IMR-90 (cell line): Measurements from ENCODE around the gene FANCE. TPM values are rescaled to one million over a fixed set of nuclear protein-coding genes. Genes with fewer than 3 reads are reported as not detected.

ENCODE experiments used
- ATAC-seq: fragments of 200-7000 bp; cut with Tn5 transposase; 2 replicates; pipeline ENCODE4 v1.9.1; 2020; ENCODE audit warnings: low read depth, mild to moderate bottlenecking, moderate library complexity
- BruUV-seq: library from RNA; stranded (reverse); fragments of 400-500 nt; replicated peaks from 2 replicates; lab custom pipeline; 2021; lab: Mats Ljungman, UMichigan
- CTCF ChIA-PET: fragments of 300-600 bp; formaldehyde crosslinking; extraction: SDS; loops from one replicate; lab custom pipeline; 2021; ENCODE audit warnings: antibody characterized with exemption; lab: Yijun Ruan, JAX
- POLR2A ChIA-PET: fragments of 300-600 bp; sonication (Branson Sonifier 250); formaldehyde crosslinking; loops from one replicate; lab custom pipeline; 2022; ENCODE audit warnings: antibody characterized with exemption; ENCODE audit not compliant: unreplicated experiment; lab: Charles Lee
- DNase-seq: peaks from one replicate; pipeline ENCODE4 v3.0.0; 2013
- H2AFZ ChIP-seq: replicated peaks from 2 replicates; pipeline ENCODE3; 2013; ENCODE audit warnings: low read length, mild to moderate bottlenecking; ENCODE audit not compliant: poor library complexity
- H2AK5ac ChIP-seq: 2 replicates; pipeline ENCODE4 v1.6.1; 2013; ENCODE audit warnings: low read depth, low read length, inconsistent platforms
- H2AK9ac ChIP-seq: replicated peaks from 2 replicates; pipeline ENCODE3; 2013; ENCODE audit warnings: mild to moderate bottlenecking, low read depth, low read length, moderate library complexity; ENCODE audit not compliant: poor library complexity
- H2BK120ac ChIP-seq: 2 replicates; pipeline ENCODE4 v1.6.1; 2013; ENCODE audit warnings: low read depth, low read length, inconsistent platforms
- H2BK15ac ChIP-seq: 3 replicates; pipeline ENCODE4 v1.6.1; 2013; ENCODE audit warnings: low read depth, low read length, inconsistent platforms
- H2BK20ac ChIP-seq: 2 replicates; pipeline ENCODE4 v1.6.1; 2013; ENCODE audit warnings: low read depth, mild to moderate bottlenecking, inconsistent platforms, low read length, moderate library complexity
- H2BK5ac ChIP-seq: 2 replicates; pipeline ENCODE4 v1.6.1; 2013; ENCODE audit warnings: mild to moderate bottlenecking, low read depth, low read length, inconsistent platforms; ENCODE audit not compliant: poor library complexity, severe bottlenecking
- H3K14ac ChIP-seq: replicated peaks from 2 replicates; pipeline ENCODE4 v1.6.1; 2013; ENCODE audit warnings: low read depth, low read length, inconsistent platforms
- H3K18ac ChIP-seq: 2 replicates; pipeline ENCODE4 v1.6.1; 2013; ENCODE audit warnings: low read depth, low read length, control low read depth
- H3K23ac ChIP-seq: 2 replicates; pipeline ENCODE4 v1.6.1; 2013; ENCODE audit warnings: low read depth, low read length, inconsistent platforms
- H3K27ac ChIP-seq: 2 replicates; pipeline ENCODE4 v1.5.1; 2013; ENCODE audit warnings: mild to moderate bottlenecking, control low read depth, low read length; ENCODE audit not compliant: insufficient read depth
- H3K27me3 ChIP-seq: 2 replicates; pipeline ENCODE4 v1.6.1; 2013; ENCODE audit warnings: low read length; ENCODE audit not compliant: control insufficient read depth, insufficient read depth
- H3K36me3 ChIP-seq: 2 replicates; pipeline ENCODE4 v1.6.1; 2013; ENCODE audit warnings: low read length, mixed read lengths; ENCODE audit not compliant: control insufficient read depth, insufficient read depth
- H3K4ac ChIP-seq: 2 replicates; pipeline ENCODE4 v1.6.1; 2013; ENCODE audit warnings: low read depth, low read length, inconsistent platforms
- H3K4me1 ChIP-seq: 2 replicates; pipeline ENCODE4 v1.6.1; 2013; ENCODE audit warnings: low read length, mixed read lengths; ENCODE audit not compliant: control insufficient read depth, insufficient read depth
- H3K4me2 ChIP-seq: 2 replicates; pipeline ENCODE4 v1.6.1; 2013; ENCODE audit warnings: low read depth, mild to moderate bottlenecking, control low read depth, low read length, moderate library complexity
- H3K4me3 ChIP-seq: 2 replicates; pipeline ENCODE4 v1.5.1; 2013; ENCODE audit warnings: low read depth, mild to moderate bottlenecking, control low read depth, low read length, moderate library complexity; ENCODE audit not compliant: insufficient read depth
- H3K56ac ChIP-seq: 2 replicates; pipeline ENCODE4 v1.6.1; 2013; ENCODE audit warnings: low read length, inconsistent platforms; ENCODE audit not compliant: insufficient read depth; ENCODE audit errors: extremely low read depth
- H3K79me1 ChIP-seq, 2 experiments: 2 replicates each; pipeline ENCODE4 v1.6.1; 2013; ENCODE audit warnings: low read length in 2 of 2, inconsistent platforms in 1 of 2, low read depth in 1 of 2
- H3K9ac ChIP-seq: 2 replicates; pipeline ENCODE4 v1.6.1; 2013; ENCODE audit warnings: low read depth, low read length, control low read depth
- H3K9me1 ChIP-seq: 2 replicates; pipeline ENCODE4 v1.6.1; 2013; ENCODE audit warnings: low read length, inconsistent platforms; ENCODE audit not compliant: insufficient read depth
- H3K9me3 ChIP-seq: 2 replicates; pipeline ENCODE4 v1.6.1; 2013; ENCODE audit warnings: low read length; ENCODE audit not compliant: control insufficient read depth, insufficient read depth
- H4K20me1 ChIP-seq: 2 replicates; pipeline ENCODE4 v1.6.1; 2013; ENCODE audit warnings: low read length, inconsistent platforms; ENCODE audit not compliant: insufficient read depth
- H4K5ac ChIP-seq: 2 replicates; pipeline ENCODE4 v1.6.1; 2013; ENCODE audit warnings: mild to moderate bottlenecking, low read depth, low read length, control low read depth
- H4K8ac ChIP-seq, 2 experiments: 2 replicates each; pipeline ENCODE4 v1.6.1; 2013; ENCODE audit warnings: low read depth in 2 of 2, low read length in 2 of 2, control low read depth in 1 of 2, inconsistent platforms in 1 of 2
- H4K91ac ChIP-seq: 2 replicates; pipeline ENCODE4 v1.6.1; 2013; ENCODE audit warnings: low read depth, low read length, inconsistent platforms; ENCODE audit not compliant: insufficient read depth
- BHLHE40 ChIP-seq: fragments of 150-350 bp; IDR thresholded peaks from 2 replicates; pipeline ENCODE4 v1.6.1; 2016; ENCODE audit warnings: mild to moderate bottlenecking, low read depth, low read length
- CEBPB ChIP-seq: IDR thresholded peaks from 2 replicates; pipeline ENCODE4 v1.6.1; 2012; ENCODE audit warnings: low read depth, low read length, improper control_type of control experiment
- CHD1 ChIP-seq: IDR thresholded peaks from 2 replicates; pipeline ENCODE4 v1.6.1; 2012; ENCODE audit warnings: low read depth, low read length, improper control_type of control experiment
- FOS ChIP-seq: fragments of 150-350 bp; IDR thresholded peaks from 2 replicates; pipeline ENCODE4 v1.6.1; 2016; ENCODE audit warnings: low read depth, low read length
- MAFK ChIP-seq: IDR thresholded peaks from 2 replicates; pipeline ENCODE4 v1.6.1; 2012; ENCODE audit warnings: low read depth, low read length, improper control_type of control experiment
- MAZ ChIP-seq: IDR thresholded peaks from 2 replicates; pipeline ENCODE4 v1.6.1; 2012; ENCODE audit warnings: low read depth, mild to moderate bottlenecking, low read length, improper control_type of control experiment, moderate library complexity, borderline replicate concordance
- MXI1 ChIP-seq: IDR thresholded peaks from 2 replicates; pipeline ENCODE4 v1.6.1; 2012; ENCODE audit warnings: low read depth, mild to moderate bottlenecking, low read length, moderate library complexity, borderline replicate concordance
- NFE2L2 ChIP-seq: fragments of 150-350 bp; IDR thresholded peaks from 2 replicates; pipeline ENCODE4 v1.6.1; 2016; ENCODE audit warnings: low read depth, mild to moderate bottlenecking, low read length
- POLR2A ChIP-seq: IDR thresholded peaks from 2 replicates; pipeline ENCODE4 v1.6.1; 2012; ENCODE audit warnings: mild to moderate bottlenecking, low read depth, low read length
- RAD21 ChIP-seq: IDR thresholded peaks from 2 replicates; pipeline ENCODE4 v1.6.1; 2012; ENCODE audit warnings: low read length, improper control_type of control experiment
- RCOR1 ChIP-seq: IDR thresholded peaks from 2 replicates; pipeline ENCODE4 v1.6.1; 2012; ENCODE audit warnings: mild to moderate bottlenecking, low read length, improper control_type of control experiment; ENCODE audit not compliant: insufficient replicate concordance
- RFX5 ChIP-seq: IDR thresholded peaks from 2 replicates; pipeline ENCODE4 v1.8.0; 2012; ENCODE audit warnings: low read depth, mild to moderate bottlenecking, low read length, moderate library complexity
- SMC3 ChIP-seq: fragments of 150-350 bp; IDR thresholded peaks from 2 replicates; pipeline ENCODE4 v1.6.1; 2016; ENCODE audit warnings: low read depth, mild to moderate bottlenecking, antibody characterized with exemption, low read length, moderate library complexity
- WGBS, 2 experiments: methylation state at CpG; one replicate each; pipeline versions ENCODE4 v1.1.5 to v1.1.7; 2013; ENCODE audit warnings: missing lambda C conversion rate in 2 of 2; ENCODE audit not compliant: insufficient read length in 1 of 2; ENCODE audit errors: extremely low coverage in 2 of 2; 5-methylcytosine and 5-hydroxymethylcytosine counted together
- dilution Hi-C: fragments of 300-500 bp; cut with HindIII; formaldehyde crosslinking; loops from one replicate; pipeline ENCODE4 v1.14.3; 2018; ENCODE audit warnings: low sequenced_read_pairs; ENCODE audit not compliant: unreplicated experiment
- in situ Hi-C: fragments of 300-500 bp; cut with MboI; formaldehyde crosslinking; loops from 3 replicates; pipeline ENCODE4 v1.14.3; 2019; ENCODE audit warnings: low sequenced_read_pairs, inconsistent platforms, mixed read lengths
- intact Hi-C: fragments of 100-400 bp; cut with micrococcal nuclease; formaldehyde crosslinking; loops from 2 replicates; pipeline ENCODE4 v1.10.0; 2022
- polyA plus RNA-seq, 3 experiments: library from polyadenylated mRNA; depleted of rRNA; stranded (reverse); fragments of >200 nt; gene quantifications; 2 replicates each; pipeline ENCODE4 v1.2.3, GENCODE V29; 2012; ENCODE audit warnings: low replicate concordance in 1 of 3
- total RNA-seq: library from RNA; depleted of rRNA; stranded (reverse); fragments of >200 nt; gene quantifications from 2 replicates; pipeline ENCODE4 v1.2.3, GENCODE V29; 2012
- TF ChIP-seq, protein P1 (sequence below): fragments of 150-350 bp; IDR thresholded peaks from 2 replicates; pipeline ENCODE4 v1.6.1; 2016; ENCODE audit warnings: low read depth, mild to moderate bottlenecking, low read length, moderate library complexity, borderline replicate concordance
- TF ChIP-seq, protein P2 (sequence below): fragments of 150-350 bp; IDR thresholded peaks from 2 replicates; pipeline ENCODE4 v1.6.1; 2017; ENCODE audit warnings: mild to moderate bottlenecking, antibody characterized with exemption, low read length, low read depth

The FANCE gene
- total and polyA plus RNA-seq, 2 of the 4 experiments (the other 2 are of a cell fraction) = 7.1 to 9.1 TPM

DNA sequence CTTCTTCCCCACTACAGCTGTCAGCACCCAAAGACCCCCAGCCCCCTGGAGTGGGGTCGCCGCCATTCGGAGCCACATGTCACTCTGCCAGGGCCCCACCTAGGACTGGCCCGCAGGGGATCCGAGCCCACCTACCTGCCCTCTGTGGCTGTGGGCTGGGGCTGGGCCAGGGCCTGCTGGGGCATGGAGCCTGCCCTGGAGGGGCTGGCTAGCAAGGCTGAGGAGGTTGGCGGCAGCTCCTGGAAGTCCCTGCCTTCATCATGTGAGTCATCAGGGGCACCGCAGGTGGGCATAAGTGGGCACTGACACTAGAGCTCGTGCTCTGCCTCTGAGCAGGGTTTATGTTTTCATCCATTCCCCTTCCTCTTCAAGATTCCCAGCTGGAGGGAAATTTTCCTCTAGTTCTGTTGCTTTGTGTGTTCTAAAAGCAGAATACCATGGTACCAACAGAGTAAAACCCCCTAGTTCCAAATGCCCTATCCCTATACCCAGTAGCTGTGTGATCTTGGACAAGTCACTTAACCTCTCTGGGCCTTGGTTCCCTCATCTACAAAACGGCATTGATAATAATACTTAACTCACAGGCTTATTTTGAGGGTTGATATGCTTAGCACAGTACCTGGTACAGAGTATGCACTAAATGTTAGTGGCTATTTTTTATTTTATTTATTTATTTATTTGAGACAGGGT, 8.7 kb upstream of the FANCE start:
- WGBS, 2 experiments = no CpG with 5 or more reads among the region's 9 CpGs
- Histone ChIP-seq H3K27me3 (no peaks in the 10 kb centered on the region), H3K79me1 (no peaks in the 10 kb centered on the region), H2AK5ac (peak overlapping the region; percentile 37), H2BK5ac (peak overlapping the region; percentile 10), H3K4me3 (no peak overlapping the region), H4K91ac (peak overlapping the region; percentile 71; the same call in 1 of the 2 replicates), H3K4ac (no peak overlapping the region; the same call in 1 of the 2 replicates), H2BK15ac (no peak overlapping the region), H3K36me3 (no peaks in the 10 kb centered on the region), H3K27ac (no peak overlapping the region), H4K8ac (no peak overlapping the region), H2AFZ (peak overlapping the region; percentile 58), H3K9me3 (no peaks in the 10 kb centered on the region), H4K20me1 (no peaks in the 10 kb centered on the region), H3K18ac (no peak overlapping the region), H4K5ac (no peak overlapping the region), H2BK20ac (no peak overlapping the region), H3K4me1 (no peaks in the 10 kb centered on the region), H2AK9ac (peak overlapping the region; percentile 72), H3K56ac (no peak overlapping the region), H3K9me1 (no peaks in the 10 kb centered on the region), H3K9ac (no peak overlapping the region), H3K14ac (no peak overlapping the region; the same call in 1 of the 2 replicates), H3K4me2 (no peak overlapping the region), H3K23ac (no peak overlapping the region), H2BK120ac (peak overlapping the region; percentile 34; the same call in 1 of the 2 replicates)
- DNase-seq (no peak), ATAC-seq (no peak)
- BruUV-seq = no TSS peak
- POLR2A ChIA-PET = no interaction called here
- in situ Hi-C loops = no loop called here
- intact Hi-C loops = no loop called here
- CTCF ChIA-PET = interaction anchor here (1.2 kb wide), 1 partner anchor 24 kb away, joined by 4 read pairs; no protein-coding TSS in a partner anchor
- dilution Hi-C loops = no loop called here
- TF ChIP-seq, protein P1, sequence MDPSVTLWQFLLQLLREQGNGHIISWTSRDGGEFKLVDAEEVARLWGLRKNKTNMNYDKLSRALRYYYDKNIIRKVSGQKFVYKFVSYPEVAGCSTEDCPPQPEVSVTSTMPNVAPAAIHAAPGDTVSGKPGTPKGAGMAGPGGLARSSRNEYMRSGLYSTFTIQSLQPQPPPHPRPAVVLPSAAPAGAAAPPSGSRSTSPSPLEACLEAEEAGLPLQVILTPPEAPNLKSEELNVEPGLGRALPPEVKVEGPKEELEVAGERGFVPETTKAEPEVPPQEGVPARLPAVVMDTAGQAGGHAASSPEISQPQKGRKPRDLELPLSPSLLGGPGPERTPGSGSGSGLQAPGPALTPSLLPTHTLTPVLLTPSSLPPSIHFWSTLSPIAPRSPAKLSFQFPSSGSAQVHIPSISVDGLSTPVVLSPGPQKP = no peak
- TF ChIP-seq BHLHE40 (no peak), RCOR1 (no peak), MAZ (no peak), NFE2L2 (no peak), SMC3 (no peak), RAD21 (no peak), RFX5 (no peak), MXI1 (no peak), POLR2A (no peak), CHD1 (no peak), MAFK (no peak), CEBPB (no peak), FOS (no peak)
- TF ChIP-seq, protein P2, sequence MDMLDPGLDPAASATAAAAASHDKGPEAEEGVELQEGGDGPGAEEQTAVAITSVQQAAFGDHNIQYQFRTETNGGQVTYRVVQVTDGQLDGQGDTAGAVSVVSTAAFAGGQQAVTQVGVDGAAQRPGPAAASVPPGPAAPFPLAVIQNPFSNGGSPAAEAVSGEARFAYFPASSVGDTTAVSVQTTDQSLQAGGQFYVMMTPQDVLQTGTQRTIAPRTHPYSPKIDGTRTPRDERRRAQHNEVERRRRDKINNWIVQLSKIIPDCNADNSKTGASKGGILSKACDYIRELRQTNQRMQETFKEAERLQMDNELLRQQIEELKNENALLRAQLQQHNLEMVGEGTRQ = no peak
